ENCODE data around the gene GCN1. TPM values are rescaled to one million over a fixed set of nuclear protein-coding genes. Genes with fewer than 3 reads are reported as not detected.

The GCN1 gene
- total and polyA plus RNA-seq, 2 donors (not counting 3 experiments of a cell fraction or from before 2014, with no cell fraction given): 30.1 to 101 TPM

DNA sequence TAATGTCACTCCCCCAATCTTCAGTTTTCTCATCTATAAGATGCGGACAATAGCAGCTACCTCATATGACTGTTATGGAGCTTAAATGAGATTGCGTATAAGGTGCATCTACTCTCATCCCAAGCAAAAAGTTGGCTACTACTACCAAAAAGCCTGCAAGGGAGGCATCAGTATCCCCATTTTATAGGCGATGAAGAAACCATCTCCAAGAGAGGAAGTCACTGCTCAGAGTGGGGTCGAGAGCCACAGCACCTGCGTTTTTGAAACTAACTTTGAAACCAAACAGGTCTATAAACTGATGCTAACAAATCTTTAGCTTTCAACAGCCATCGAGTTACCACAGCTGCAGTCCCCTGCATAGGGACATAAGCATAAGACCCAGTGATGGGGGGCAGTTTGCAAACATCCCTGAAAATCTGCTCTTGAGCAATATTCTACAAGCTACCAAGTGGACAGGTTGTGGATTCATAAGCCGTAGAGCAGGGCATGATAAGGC lies 3.5 kb downstream of the GCN1 start:
- no peaks in the 10 kb centered on the region for H4K20me1 ChIP-seq (replicated peaks; ENCODE audit: control insufficient read depth, extremely low read depth, insufficient read depth, low read length)
- peaks cover 16% of the 10 kb centered on the region for H3K4me1 ChIP-seq (ENCODE audit: control insufficient read depth, extremely low read depth, insufficient read depth, low read length)
- FAIRE-seq: no peak
- CTCF ChIA-PET: interaction anchor here (1.5 kb wide), 1 partner anchor 75 kb away, joined by 5 read pairs; the partner anchor contains the start of gene PXN
- H3K4me3 ChIP-seq (replicated peaks in 1 of 3; ENCODE audit: insufficient read depth in 1 of 3, low read depth in 1 of 3, low read length in 3 of 3): no peak overlapping the region
- peaks cover 5 to 14% of the 10 kb centered on the region in 2 experiments for H3K36me3 ChIP-seq (ENCODE audit: control insufficient read depth in 2 of 2, extremely low read depth in 1 of 2, insufficient read depth in 2 of 2, low read length in 2 of 2)
- H3K27ac ChIP-seq (ENCODE audit: insufficient read depth, low read depth, low read length): no peak overlapping the region
- intact Hi-C loops (cut with micrococcal nuclease): no loop called here
- H3K9me1 ChIP-seq (replicated peaks; ENCODE audit: control insufficient read depth, extremely low read depth, insufficient read depth, low read length): no peaks in the 10 kb centered on the region
- dilution Hi-C loops (cut with MboI; ENCODE audit: extremely low pct_ligation_motif_present, low sequenced_read_pairs): no loop called here
- no peak overlapping the region for H2AFZ ChIP-seq (ENCODE audit: low read depth, low read length)
- H3K27me3 ChIP-seq (ENCODE audit: control insufficient read depth in 2 of 2, insufficient read depth in 2 of 2, low read length in 2 of 2): no peaks in the 10 kb centered on the region
- H3K9me3 ChIP-seq (replicated peaks; ENCODE audit: control insufficient read depth, insufficient read depth, low read length): no peaks in the 10 kb centered on the region
- POLR2A ChIA-PET: interaction anchor here (2.5 kb wide), 1 partner anchor 10 kb away, joined by 13 read pairs; the partner anchor contains the start of gene RPLP0
- no peak for DNase-seq (ENCODE audit: low read depth, low spot score)
- no peak for TF ChIP-seq FOS (IDR thresholded peaks at IDR 0.05; ENCODE audit: borderline replicate concordance, insufficient read depth, low read length)
- no peak for TF ChIP-seq POLR2A (IDR thresholded peaks at IDR 0.05; ENCODE audit: low read depth, low read length)
- TF ChIP-seq POLR2AphosphoS5 (IDR thresholded peaks at IDR 0.05; ENCODE audit: insufficient read depth, low read depth, low read length): no peak
- TF ChIP-seq GATA2 (IDR thresholded peaks at IDR 0.05; ENCODE audit: insufficient read depth, insufficient read length, low read depth, low read length): no peak
- no peak for TF ChIP-seq EZH2 (IDR thresholded peaks at IDR 0.05; ENCODE audit: borderline replicate concordance, low read depth, low read length, severe bottlenecking)
- H3K79me2 ChIP-seq (ENCODE audit: control insufficient read depth, insufficient read depth, low read length): peaks cover 45% of the 10 kb centered on the region
- no peak overlapping the region for H3K4me2 ChIP-seq (ENCODE audit: insufficient read depth, low read length)
- BruUV-seq (replicated peaks): no TSS peak
- H3K9ac ChIP-seq (replicated peaks; ENCODE audit: extremely low read depth, insufficient read depth, low read length): no peak overlapping the region

DNA sequence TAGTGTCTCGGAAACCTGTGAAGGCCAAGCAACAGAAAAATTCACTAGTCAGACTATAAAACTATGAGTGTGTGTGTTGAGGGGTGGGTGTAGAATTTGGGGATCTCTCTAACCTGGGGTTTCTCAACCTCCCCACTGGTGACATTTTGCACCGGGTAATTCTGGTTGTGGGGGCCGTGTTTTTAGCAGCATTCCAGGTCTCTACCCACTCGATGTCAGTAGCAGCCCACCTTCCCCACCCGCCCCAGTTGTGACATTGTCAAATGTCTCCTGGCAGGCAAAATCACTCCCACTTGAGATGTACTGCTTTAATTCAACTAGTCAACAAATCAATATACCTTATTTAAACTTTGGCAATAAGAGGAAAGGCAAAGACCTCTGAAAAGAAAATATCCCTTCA lies 4.1 kb downstream of the GCN1 start:
- H4K20me1 ChIP-seq (replicated peaks; ENCODE audit: control insufficient read depth, extremely low read depth, insufficient read depth, low read length): no peaks in the 10 kb centered on the region
- peaks cover 5 to 14% of the 10 kb centered on the region in 2 experiments for H3K36me3 ChIP-seq (ENCODE audit: control insufficient read depth in 2 of 2, extremely low read depth in 1 of 2, insufficient read depth in 2 of 2, low read length in 2 of 2)
- ChIA-PET POLR2A (interaction anchor here (2.5 to 4.1 kb wide), 2 partner anchors 11 kb away, joined by 13 to 18 read pairs; partner anchors contain the start of gene RPLP0), CTCF (interaction anchor here (1.9 kb wide), 1 partner anchor 11 kb away, joined by 4 read pairs; the partner anchor contains the start of gene RPLP0)
- no peak overlapping the region for H3K4me3 ChIP-seq (replicated peaks in 1 of 3; ENCODE audit: insufficient read depth in 1 of 3, low read depth in 1 of 3, low read length in 3 of 3)
- no TSS peak for BruUV-seq (replicated peaks)
- no peak overlapping the region for H3K27ac ChIP-seq (ENCODE audit: insufficient read depth, low read depth, low read length)
- H3K9me1 ChIP-seq (replicated peaks; ENCODE audit: control insufficient read depth, extremely low read depth, insufficient read depth, low read length): no peaks in the 10 kb centered on the region
- H3K4me2 ChIP-seq (ENCODE audit: insufficient read depth, low read length): no peak overlapping the region
- peaks cover 11% of the 10 kb centered on the region for H3K4me1 ChIP-seq (ENCODE audit: control insufficient read depth, extremely low read depth, insufficient read depth, low read length)
- no peak for FAIRE-seq
- H2AFZ ChIP-seq (ENCODE audit: low read depth, low read length): no peak overlapping the region
- H3K79me2 ChIP-seq (ENCODE audit: control insufficient read depth, insufficient read depth, low read length): peaks cover 48% of the 10 kb centered on the region
- H3K9me3 ChIP-seq (replicated peaks; ENCODE audit: control insufficient read depth, insufficient read depth, low read length): no peaks in the 10 kb centered on the region
- dilution Hi-C loops (cut with MboI; ENCODE audit: extremely low pct_ligation_motif_present, low sequenced_read_pairs): no loop called here
- no peaks in the 10 kb centered on the region for H3K27me3 ChIP-seq (ENCODE audit: control insufficient read depth in 2 of 2, insufficient read depth in 2 of 2, low read length in 2 of 2)
- intact Hi-C loops (cut with micrococcal nuclease): no loop called here
- no peak for DNase-seq (ENCODE audit: low read depth, low spot score)
- TF ChIP-seq, protein P1, sequence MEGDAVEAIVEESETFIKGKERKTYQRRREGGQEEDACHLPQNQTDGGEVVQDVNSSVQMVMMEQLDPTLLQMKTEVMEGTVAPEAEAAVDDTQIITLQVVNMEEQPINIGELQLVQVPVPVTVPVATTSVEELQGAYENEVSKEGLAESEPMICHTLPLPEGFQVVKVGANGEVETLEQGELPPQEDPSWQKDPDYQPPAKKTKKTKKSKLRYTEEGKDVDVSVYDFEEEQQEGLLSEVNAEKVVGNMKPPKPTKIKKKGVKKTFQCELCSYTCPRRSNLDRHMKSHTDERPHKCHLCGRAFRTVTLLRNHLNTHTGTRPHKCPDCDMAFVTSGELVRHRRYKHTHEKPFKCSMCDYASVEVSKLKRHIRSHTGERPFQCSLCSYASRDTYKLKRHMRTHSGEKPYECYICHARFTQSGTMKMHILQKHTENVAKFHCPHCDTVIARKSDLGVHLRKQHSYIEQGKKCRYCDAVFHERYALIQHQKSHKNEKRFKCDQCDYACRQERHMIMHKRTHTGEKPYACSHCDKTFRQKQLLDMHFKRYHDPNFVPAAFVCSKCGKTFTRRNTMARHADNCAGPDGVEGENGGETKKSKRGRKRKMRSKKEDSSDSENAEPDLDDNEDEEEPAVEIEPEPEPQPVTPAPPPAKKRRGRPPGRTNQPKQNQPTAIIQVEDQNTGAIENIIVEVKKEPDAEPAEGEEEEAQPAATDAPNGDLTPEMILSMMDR (IDR thresholded peaks at IDR 0.05; ENCODE audit: extremely low read depth in 1 of 2, insufficient read depth in 1 of 2, low read depth in 1 of 2, low read length in 2 of 2): no peak
- TF ChIP-seq EZH2 (IDR thresholded peaks at IDR 0.05; ENCODE audit: borderline replicate concordance, low read depth, low read length, severe bottlenecking) (no peak), MYC (IDR thresholded peaks at IDR 0.05; ENCODE audit: low read depth, low read length) (no peak)
- H3K9ac ChIP-seq (replicated peaks; ENCODE audit: extremely low read depth, insufficient read depth, low read length): no peak overlapping the region

All from endothelial cell of umbilical vein (primary cell).